ENCODE measurements around the gene IPMK. TPM values are rescaled to one million over a fixed set of nuclear protein-coding genes. Genes with fewer than 3 reads are reported as not detected.

Gene IPMK
- total and polyA plus RNA-seq, 2 experiments from 2014 or later: 5.5 to 17.8 TPM

DNA sequence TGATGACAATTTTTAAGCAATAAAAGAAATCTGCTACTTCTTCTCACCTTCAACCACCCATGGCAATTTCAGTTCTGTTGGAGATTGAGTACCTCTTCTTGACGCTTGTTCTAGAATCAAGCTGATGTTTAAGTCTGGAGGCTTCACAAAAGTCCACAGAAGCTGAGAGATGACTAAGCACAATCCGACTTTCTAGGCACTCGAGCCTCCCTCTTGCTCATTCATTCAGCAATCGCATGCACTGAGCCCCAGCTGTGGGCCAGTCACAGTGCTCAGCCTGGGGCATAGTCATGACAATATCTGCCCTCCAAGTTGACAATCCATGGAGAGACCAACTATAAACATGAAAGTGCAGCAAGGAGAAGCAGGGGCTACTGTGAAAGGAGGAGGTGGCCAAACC lies 103.2 kb downstream of the IPMK start (continued):
- TF ChIP-seq, protein P1, sequence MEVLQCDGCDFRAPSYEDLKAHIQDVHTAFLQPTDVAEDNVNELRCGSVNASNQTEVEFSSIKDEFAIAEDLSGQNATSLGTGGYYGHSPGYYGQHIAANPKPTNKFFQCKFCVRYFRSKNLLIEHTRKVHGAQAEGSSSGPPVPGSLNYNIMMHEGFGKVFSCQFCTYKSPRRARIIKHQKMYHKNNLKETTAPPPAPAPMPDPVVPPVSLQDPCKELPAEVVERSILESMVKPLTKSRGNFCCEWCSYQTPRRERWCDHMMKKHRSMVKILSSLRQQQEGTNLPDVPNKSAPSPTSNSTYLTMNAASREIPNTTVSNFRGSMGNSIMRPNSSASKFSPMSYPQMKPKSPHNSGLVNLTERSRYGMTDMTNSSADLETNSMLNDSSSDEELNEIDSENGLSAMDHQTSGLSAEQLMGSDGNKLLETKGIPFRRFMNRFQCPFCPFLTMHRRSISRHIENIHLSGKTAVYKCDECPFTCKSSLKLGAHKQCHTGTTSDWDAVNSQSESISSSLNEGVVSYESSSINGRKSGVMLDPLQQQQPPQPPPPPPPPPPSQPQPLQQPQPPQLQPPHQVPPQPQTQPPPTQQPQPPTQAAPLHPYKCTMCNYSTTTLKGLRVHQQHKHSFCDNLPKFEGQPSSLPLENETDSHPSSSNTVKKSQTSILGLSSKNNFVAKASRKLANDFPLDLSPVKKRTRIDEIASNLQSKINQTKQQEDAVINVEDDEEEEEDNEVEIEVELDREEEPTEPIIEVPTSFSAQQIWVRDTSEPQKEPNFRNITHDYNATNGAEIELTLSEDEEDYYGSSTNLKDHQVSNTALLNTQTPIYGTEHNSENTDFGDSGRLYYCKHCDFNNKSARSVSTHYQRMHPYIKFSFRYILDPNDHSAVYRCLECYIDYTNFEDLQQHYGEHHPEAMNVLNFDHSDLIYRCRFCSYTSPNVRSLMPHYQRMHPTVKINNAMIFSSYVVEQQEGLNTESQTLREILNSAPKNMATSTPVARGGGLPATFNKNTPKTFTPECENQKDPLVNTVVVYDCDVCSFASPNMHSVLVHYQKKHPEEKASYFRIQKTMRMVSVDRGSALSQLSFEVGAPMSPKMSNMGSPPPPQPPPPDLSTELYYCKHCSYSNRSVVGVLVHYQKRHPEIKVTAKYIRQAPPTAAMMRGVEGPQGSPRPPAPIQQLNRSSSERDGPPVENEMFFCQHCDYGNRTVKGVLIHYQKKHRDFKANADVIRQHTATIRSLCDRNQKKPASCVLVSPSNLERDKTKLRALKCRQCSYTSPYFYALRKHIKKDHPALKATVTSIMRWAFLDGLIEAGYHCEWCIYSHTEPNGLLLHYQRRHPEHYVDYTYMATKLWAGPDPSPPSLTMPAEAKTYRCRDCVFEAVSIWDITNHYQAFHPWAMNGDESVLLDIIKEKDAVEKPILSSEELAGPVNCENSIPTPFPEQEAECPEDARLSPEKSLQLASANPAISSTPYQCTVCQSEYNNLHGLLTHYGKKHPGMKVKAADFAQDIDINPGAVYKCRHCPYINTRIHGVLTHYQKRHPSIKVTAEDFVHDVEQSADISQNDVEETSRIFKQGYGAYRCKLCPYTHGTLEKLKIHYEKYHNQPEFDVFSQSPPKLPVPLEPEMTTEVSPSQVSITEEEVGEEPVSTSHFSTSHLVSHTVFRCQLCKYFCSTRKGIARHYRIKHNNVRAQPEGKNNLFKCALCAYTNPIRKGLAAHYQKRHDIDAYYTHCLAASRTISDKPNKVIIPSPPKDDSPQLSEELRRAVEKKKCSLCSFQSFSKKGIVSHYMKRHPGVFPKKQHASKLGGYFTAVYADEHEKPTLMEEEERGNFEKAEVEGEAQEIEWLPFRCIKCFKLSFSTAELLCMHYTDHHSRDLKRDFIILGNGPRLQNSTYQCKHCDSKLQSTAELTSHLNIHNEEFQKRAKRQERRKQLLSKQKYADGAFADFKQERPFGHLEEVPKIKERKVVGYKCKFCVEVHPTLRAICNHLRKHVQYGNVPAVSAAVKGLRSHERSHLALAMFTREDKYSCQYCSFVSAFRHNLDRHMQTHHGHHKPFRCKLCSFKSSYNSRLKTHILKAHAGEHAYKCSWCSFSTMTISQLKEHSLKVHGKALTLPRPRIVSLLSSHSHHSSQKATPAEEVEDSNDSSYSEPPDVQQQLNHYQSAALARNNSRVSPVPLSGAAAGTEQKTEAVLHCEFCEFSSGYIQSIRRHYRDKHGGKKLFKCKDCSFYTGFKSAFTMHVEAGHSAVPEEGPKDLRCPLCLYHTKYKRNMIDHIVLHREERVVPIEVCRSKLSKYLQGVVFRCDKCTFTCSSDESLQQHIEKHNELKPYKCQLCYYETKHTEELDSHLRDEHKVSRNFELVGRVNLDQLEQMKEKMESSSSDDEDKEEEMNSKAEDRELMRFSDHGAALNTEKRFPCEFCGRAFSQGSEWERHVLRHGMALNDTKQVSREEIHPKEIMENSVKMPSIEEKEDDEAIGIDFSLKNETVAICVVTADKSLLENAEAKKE (CRISPR knock-in tag; IDR thresholded peaks at IDR 0.05): no peak
- no peak for TF ChIP-seq ZNF114 (CRISPR knock-in tag; IDR thresholded peaks at IDR 0.05)

DNA sequence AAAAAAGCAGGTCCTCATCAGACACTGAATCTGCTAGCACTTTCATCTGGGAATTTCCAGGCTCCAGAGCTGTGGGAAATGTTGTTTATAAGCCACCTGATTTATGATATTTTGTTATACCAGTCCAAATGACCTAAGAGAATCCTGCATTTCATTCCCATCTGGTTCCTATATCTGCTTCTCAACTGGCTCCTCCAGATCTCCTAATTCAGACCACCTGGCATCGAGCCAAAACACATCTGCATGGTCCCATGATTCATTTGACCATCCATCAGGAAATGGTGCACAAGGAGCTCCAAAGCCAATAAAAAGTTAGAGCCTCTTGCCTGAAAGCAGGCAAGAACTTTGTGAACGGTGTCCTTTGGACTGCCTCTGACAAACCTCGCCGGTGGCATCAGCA lies 108.9 kb downstream of the IPMK start:
- no peaks in the 10 kb centered on the region for H3K27me3 ChIP-seq (ENCODE audit: insufficient read depth)
- H3K36me3 ChIP-seq (ENCODE audit: insufficient read depth): no peaks in the 10 kb centered on the region
- H3K4me2 ChIP-seq: no peak overlapping the region
- no peaks in the 10 kb centered on the region for H3K4me1 ChIP-seq (ENCODE audit: insufficient read depth)
- H3K4me3 Mint-ChIP-seq: no peak overlapping the region
- ATAC-seq: no peak
- no peak overlapping the region for H2AFZ ChIP-seq
- H3F3A ChIP-seq (replicated peaks; ENCODE audit: low read depth): no peaks in the 10 kb centered on the region
- H3K27me3 Mint-ChIP-seq (ENCODE audit: insufficient read depth, low read depth, poor library complexity): peaks cover 2% of the 10 kb centered on the region
- 0 out of 2 replicates have a peak, but pooled peaks cover 3% of the 10 kb centered on the region for H3K9me2 ChIP-seq (ENCODE audit: insufficient read depth)
- H3K27ac ChIP-seq (ENCODE audit: low read depth): no peak overlapping the region
- no peaks in the 10 kb centered on the region for H4K20me1 ChIP-seq (replicated peaks; ENCODE audit: insufficient read depth)
- H3K9me3 Mint-ChIP-seq: no peaks in the 10 kb centered on the region
- no peaks in the 10 kb centered on the region for H3K36me3 Mint-ChIP-seq (ENCODE audit: low read depth)
- H3K79me2 ChIP-seq (replicated peaks; ENCODE audit: insufficient read depth): no peaks in the 10 kb centered on the region
- no peak overlapping the region for H3K4me3 ChIP-seq
- H3K4me1 Mint-ChIP-seq: no peaks in the 10 kb centered on the region
- no peak for DNase-seq (ENCODE audit: low spot score)
- H3K27ac Mint-ChIP-seq: no peak overlapping the region
- no peak for TF ChIP-seq STAT1 (IDR thresholded peaks at IDR 0.05; ENCODE audit: unreplicated experiment)
- no peak for TF ChIP-seq NANOG (IDR thresholded peaks at IDR 0.05; ENCODE audit: borderline replicate concordance)
- TF ChIP-seq POLR2AphosphoS5 (IDR thresholded peaks at IDR 0.05; ENCODE audit: low read depth): no peak
- no peak for TF ChIP-seq ZNF114 (CRISPR knock-in tag; IDR thresholded peaks at IDR 0.05)
- no peak for TF ChIP-seq EZH2phosphoT487 (IDR thresholded peaks at IDR 0.05; ENCODE audit: unreplicated experiment)
- TF ChIP-seq, protein P2, sequence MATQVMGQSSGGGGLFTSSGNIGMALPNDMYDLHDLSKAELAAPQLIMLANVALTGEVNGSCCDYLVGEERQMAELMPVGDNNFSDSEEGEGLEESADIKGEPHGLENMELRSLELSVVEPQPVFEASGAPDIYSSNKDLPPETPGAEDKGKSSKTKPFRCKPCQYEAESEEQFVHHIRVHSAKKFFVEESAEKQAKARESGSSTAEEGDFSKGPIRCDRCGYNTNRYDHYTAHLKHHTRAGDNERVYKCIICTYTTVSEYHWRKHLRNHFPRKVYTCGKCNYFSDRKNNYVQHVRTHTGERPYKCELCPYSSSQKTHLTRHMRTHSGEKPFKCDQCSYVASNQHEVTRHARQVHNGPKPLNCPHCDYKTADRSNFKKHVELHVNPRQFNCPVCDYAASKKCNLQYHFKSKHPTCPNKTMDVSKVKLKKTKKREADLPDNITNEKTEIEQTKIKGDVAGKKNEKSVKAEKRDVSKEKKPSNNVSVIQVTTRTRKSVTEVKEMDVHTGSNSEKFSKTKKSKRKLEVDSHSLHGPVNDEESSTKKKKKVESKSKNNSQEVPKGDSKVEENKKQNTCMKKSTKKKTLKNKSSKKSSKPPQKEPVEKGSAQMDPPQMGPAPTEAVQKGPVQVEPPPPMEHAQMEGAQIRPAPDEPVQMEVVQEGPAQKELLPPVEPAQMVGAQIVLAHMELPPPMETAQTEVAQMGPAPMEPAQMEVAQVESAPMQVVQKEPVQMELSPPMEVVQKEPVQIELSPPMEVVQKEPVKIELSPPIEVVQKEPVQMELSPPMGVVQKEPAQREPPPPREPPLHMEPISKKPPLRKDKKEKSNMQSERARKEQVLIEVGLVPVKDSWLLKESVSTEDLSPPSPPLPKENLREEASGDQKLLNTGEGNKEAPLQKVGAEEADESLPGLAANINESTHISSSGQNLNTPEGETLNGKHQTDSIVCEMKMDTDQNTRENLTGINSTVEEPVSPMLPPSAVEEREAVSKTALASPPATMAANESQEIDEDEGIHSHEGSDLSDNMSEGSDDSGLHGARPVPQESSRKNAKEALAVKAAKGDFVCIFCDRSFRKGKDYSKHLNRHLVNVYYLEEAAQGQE (IDR thresholded peaks at IDR 0.05; ENCODE audit: unreplicated experiment): no peak
- TF ChIP-seq ZNF331 (CRISPR knock-in tag; IDR thresholded peaks at IDR 0.05; ENCODE audit: low read depth): no peak

All from GM23338 (cell line).